Sigmoid colon (tissue), 7 donors: Measurements from ENCODE around the gene ADD2. TPM values are rescaled to one million over a fixed set of nuclear protein-coding genes. Genes with fewer than 3 reads are reported as not detected.

ENCODE experiments used
- DNase-seq: peaks from one replicate; pipeline ENCODE4 v3.0.0-alpha.2; 2019
- H3K27ac ChIP-seq, 4 donors: fragments of 200-600 bp; sonication (generic); one replicate each; pipeline ENCODE4 v1.5.1; 2016 to 2019; ENCODE audit warnings: mild to moderate bottlenecking in 1 of 4
- H3K27me3 ChIP-seq, 3 donors: fragments of 200-600 bp; sonication (generic); one replicate each; pipeline ENCODE4 v1.5.1; 2019; ENCODE audit warnings: mild to moderate bottlenecking in 1 of 3
- H3K36me3 ChIP-seq, 4 donors: fragments of 200-600 bp; sonication (generic); one replicate each; pipeline ENCODE4 v1.5.1; 2016 to 2019
- H3K4me1 ChIP-seq, 4 donors: fragments of 200-600 bp; sonication (generic); one replicate each; pipeline ENCODE4 v1.5.1; 2017 to 2019
- H3K4me3 ChIP-seq, 4 donors: fragments of 200-600 bp; sonication (generic); one replicate each; pipeline ENCODE4 v1.5.1; 2017 to 2019; ENCODE audit warnings: mild to moderate bottlenecking in 2 of 4, moderate library complexity in 1 of 4
- H3K9me3 ChIP-seq, 4 donors: fragments of 200-600 bp in 3 of 4; sonication (generic) in 3 of 4; one replicate each; pipeline versions ENCODE4 v1.5.1 to v1.6.1; 2013 to 2019
- EP300 ChIP-seq, 4 donors: sonication (generic); formaldehyde crosslinking; IDR thresholded peaks; one replicate each; pipeline ENCODE4 v1.6.1; 2017; ENCODE audit warnings: antibody characterized with exemption in 4 of 4
- POLR2A ChIP-seq, 2 donors: fragments of 450-650 bp; IDR thresholded peaks; one replicate each; pipeline ENCODE4 v1.6.1; 2016; ENCODE audit warnings: antibody characterized with exemption in 2 of 2, mild to moderate bottlenecking in 2 of 2, moderate library complexity in 2 of 2
- POLR2AphosphoS5 ChIP-seq, 4 donors: sonication (generic); formaldehyde crosslinking; IDR thresholded peaks; one replicate each; pipeline ENCODE4 v1.6.1; 2017; ENCODE audit warnings: antibody characterized with exemption in 4 of 4
- WGBS, 2 donors: extraction: QIAGEN DNeasy Blood & Tissue Kit; methylation state at CpG; one replicate each; pipeline ENCODE4 v1.1.7; 2013; 5-methylcytosine and 5-hydroxymethylcytosine counted together
- intact Hi-C: fragments of 100-400 bp; cut with DNase I; formaldehyde crosslinking; loops from one replicate; pipeline ENCODE4 v1.15.1; 2023
- polyA plus RNA-seq, 3 donors: library from polyadenylated mRNA; stranded (reverse); fragments of 200-250 nt; gene quantifications; one replicate each; pipeline ENCODE4 v1.2.3, GENCODE V29; 2013
- total RNA-seq, 4 donors: library from RNA; depleted of rRNA; stranded (reverse); fragments of >200 nt; gene quantifications; one replicate each; pipeline ENCODE4 v1.1.0, GENCODE V29; 2016
- TF ChIP-seq, protein P1 (sequence below), 4 experiments: fragments of 450-650 bp in 3 of 4; fragments of 200-600 bp in 1 of 4; IDR thresholded peaks; one replicate each; pipeline ENCODE4 v1.5.1; 2016 to 2019; ENCODE audit warnings: antibody characterized with exemption in 4 of 4, mild to moderate bottlenecking in 3 of 4, moderate library complexity in 2 of 4
- donor health status: healthy with polysubstance abuse.
- donor health status: Bipolar disorder and iron deficiency.
- donor health status: healthy.

Gene ADD2
- total and polyA plus RNA-seq, 7 donors = under 0.01 to 5.8 (median 3.2) TPM; not detected in 1

DNA sequence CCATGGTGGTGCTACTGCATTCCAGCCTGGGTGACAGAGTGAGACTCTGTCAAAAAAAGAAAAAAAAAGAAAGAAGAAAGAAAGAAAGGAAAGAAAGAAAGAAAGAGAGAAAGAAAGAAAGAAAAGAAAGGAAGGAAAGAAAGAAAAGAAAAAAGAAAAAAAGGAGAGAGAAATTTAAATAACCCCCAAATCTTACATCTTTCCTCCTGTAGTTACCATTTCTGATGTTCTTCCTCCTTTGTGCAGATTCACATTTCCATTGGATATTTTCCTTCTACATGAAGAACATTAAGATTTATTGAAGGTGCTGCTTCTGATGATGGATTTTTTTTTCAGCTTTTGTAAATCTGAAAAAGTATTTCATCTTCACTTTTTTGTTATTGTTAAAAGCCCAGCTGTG is 117.0 kb downstream of the ADD2 start:
- Histone ChIP-seq H3K9me3 (no peaks in the 10 kb centered on the region), H3K27me3 (peaks cover 0 to 24% (median 0%) of the 10 kb centered on the region in 3 donors)
- intact Hi-C loops = no loop called here

DNA sequence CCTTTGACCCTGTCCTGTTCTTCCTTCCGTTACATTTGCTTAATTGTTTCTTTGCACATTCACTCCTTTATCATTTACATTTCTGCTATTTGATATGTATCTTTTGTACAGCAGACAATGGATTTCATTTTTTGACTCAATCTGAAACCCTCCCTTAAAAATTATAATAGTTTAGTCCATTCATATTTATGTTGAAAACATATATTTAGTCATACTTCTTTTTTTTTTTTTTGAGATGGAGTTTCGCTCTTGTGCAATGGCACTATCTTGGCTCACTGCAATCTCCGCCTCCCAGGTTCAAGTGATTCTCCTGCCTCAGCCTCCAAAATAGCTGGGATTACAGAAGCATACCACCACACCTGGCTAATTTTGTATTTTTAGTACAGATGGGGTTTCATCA is 119.0 kb downstream of the ADD2 start:
- TF ChIP-seq, protein P1, sequence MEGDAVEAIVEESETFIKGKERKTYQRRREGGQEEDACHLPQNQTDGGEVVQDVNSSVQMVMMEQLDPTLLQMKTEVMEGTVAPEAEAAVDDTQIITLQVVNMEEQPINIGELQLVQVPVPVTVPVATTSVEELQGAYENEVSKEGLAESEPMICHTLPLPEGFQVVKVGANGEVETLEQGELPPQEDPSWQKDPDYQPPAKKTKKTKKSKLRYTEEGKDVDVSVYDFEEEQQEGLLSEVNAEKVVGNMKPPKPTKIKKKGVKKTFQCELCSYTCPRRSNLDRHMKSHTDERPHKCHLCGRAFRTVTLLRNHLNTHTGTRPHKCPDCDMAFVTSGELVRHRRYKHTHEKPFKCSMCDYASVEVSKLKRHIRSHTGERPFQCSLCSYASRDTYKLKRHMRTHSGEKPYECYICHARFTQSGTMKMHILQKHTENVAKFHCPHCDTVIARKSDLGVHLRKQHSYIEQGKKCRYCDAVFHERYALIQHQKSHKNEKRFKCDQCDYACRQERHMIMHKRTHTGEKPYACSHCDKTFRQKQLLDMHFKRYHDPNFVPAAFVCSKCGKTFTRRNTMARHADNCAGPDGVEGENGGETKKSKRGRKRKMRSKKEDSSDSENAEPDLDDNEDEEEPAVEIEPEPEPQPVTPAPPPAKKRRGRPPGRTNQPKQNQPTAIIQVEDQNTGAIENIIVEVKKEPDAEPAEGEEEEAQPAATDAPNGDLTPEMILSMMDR (IDR thresholded peaks at IDR 0.05) = no peak
- no peak for TF ChIP-seq POLR2AphosphoS5 (IDR thresholded peaks at IDR 0.05)
- TF ChIP-seq POLR2A (IDR thresholded peaks at IDR 0.05) = no peak
- TF ChIP-seq EP300 (IDR thresholded peaks at IDR 0.05) = no peak
- DNase-seq = no peak
- Histone ChIP-seq H3K27me3 (peaks cover 0 to 6% (median 0%) of the 10 kb centered on the region in 3 donors), H3K4me3 (no peak overlapping the region), H3K36me3 (no peaks in the 10 kb centered on the region), H3K4me1 (no peaks in the 10 kb centered on the region), H3K27ac (no peak overlapping the region), H3K9me3 (no peaks in the 10 kb centered on the region)
- 76 to 84% methylated on average over 3 of the region's 3 CpGs for WGBS, 2 donors
- intact Hi-C loops = no loop called here

More for the DNA sequence above, 117.0 kb downstream of the ADD2 start:
- H3K4me3 ChIP-seq = no peak overlapping the region
- no peak overlapping the region for H3K27ac ChIP-seq
- H3K4me1 ChIP-seq = no peaks in the 10 kb centered on the region
- TF ChIP-seq EP300 (IDR thresholded peaks at IDR 0.05) = no peak
- no peak for TF ChIP-seq POLR2A (IDR thresholded peaks at IDR 0.05)
- no peak for TF ChIP-seq POLR2AphosphoS5 (IDR thresholded peaks at IDR 0.05)
- TF ChIP-seq, protein P1 (IDR thresholded peaks at IDR 0.05) = no peak
- DNase-seq = no peak
- H3K36me3 ChIP-seq = no peaks in the 10 kb centered on the region

DNA sequence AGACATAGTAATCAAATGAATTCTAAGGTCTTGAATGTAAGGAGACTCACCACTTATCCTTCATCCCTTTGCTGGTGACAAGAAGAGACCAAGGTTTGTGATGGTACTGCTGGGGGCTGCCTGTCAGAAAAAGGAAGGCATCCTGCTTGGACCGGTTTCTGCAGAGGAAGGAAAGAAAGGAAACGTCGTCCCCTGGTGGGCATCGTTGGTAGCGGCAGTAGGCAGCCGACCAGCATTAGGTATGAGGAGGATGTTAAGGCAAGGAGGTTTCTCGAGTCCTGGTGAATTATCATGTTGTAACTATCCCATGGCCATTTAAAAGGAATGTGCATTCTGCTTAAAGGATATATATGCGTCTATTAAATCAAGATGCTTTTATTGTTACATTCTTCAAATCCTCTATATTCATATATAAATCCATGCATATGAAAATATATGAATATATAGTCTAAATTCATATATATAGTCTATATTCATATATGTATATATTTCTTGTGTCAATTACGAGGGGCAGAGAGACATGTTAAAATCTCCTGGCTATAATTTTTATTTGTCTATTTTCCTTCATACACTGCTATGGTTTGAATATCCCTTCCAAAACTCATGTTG is 120.0 kb downstream of the ADD2 start:
- H3K27me3 ChIP-seq = peaks cover 0 to 4% (median 0%) of the 10 kb centered on the region in 3 donors
- 5 to 6% methylated on average over 9 of the region's 9 CpGs for WGBS, 2 donors
- intact Hi-C loops = no loop called here
- H3K9me3 ChIP-seq = no peaks in the 10 kb centered on the region
- H3K4me3 ChIP-seq = no peak overlapping the region
- DNase-seq = no peak
- no peaks in the 10 kb centered on the region for H3K36me3 ChIP-seq
- TF ChIP-seq EP300 (IDR thresholded peaks at IDR 0.05) = no peak
- TF ChIP-seq, protein P1 (IDR thresholded peaks at IDR 0.05) = peak; percentile 57 to 82 (median 77)
- H3K27ac ChIP-seq = no peak overlapping the region
- no peaks in the 10 kb centered on the region for H3K4me1 ChIP-seq

DNA sequence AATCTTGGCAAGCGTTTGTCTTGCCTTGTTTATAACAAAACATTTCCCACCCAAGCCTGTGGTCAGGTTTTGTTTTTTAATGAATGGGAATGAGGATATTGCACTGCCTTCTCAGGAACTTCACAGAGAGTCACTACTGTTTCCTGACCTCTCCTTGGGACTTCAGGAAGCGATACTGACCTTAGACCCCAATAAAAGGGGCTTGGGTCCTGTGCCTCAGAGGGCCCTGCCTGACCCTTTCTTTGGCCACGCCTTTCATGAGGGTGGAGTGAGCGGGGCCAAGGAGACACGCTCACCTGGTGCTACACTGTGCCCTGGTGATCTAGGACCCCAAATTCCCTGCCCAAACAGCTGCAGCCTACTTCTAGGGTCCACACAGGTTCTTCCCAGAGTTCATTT is 121.6 kb downstream of the ADD2 start:
- WGBS, 2 donors = 42 to 65% methylated on average over 5 of the region's 5 CpGs
- DNase-seq = no peak
- Histone ChIP-seq H3K4me1 (no peaks in the 10 kb centered on the region), H3K27ac (no peak overlapping the region), H3K4me3 (no peak overlapping the region), H3K9me3 (no peaks in the 10 kb centered on the region), H3K27me3 (peaks cover 0 to 7% (median 0%) of the 10 kb centered on the region in 3 donors), H3K36me3 (no peaks in the 10 kb centered on the region)
- intact Hi-C loops = no loop called here
- TF ChIP-seq POLR2A (IDR thresholded peaks at IDR 0.05) = no peak
- TF ChIP-seq, protein P1 (IDR thresholded peaks at IDR 0.05) = no peak
- TF ChIP-seq POLR2AphosphoS5 (IDR thresholded peaks at IDR 0.05) = no peak
